HCT116 (cell line): ENCODE results near the gene CRACDL. TPM values are rescaled to one million over a fixed set of nuclear protein-coding genes. Genes with fewer than 3 reads are reported as not detected.

Experiments
- ATAC-seq: fragments of 200-7000 bp; cut with Tn5 transposase; 2 replicates; pipeline ENCODE4 v1.9.1; 2020; ENCODE audit warnings: mild to moderate bottlenecking, moderate library complexity
- BruUV-seq: library from RNA; stranded (reverse); fragments of 400-500 nt; replicated peaks from 2 replicates; lab custom pipeline; 2021; lab: Mats Ljungman, UMichigan
- CTCF ChIA-PET: fragments of 300-600 bp; sonication (Branson Sonifier 250); formaldehyde crosslinking; loops from one replicate; lab custom pipeline; 2021; ENCODE audit warnings: antibody characterized with exemption; lab: Charles Lee
- POLR2A ChIA-PET: fragments of 300-600, 350-600 bp; sonication (Branson Sonifier 250); formaldehyde crosslinking; loops from one replicate; lab custom pipeline; 2021; ENCODE audit warnings: antibody characterized with exemption; lab: Charles Lee
- RAD21 ChIA-PET, 2 experiments: fragments of 300-600 bp; sonication (Branson Sonifier 250); formaldehyde crosslinking; loops; one replicate each; lab custom pipeline; 2023; ENCODE audit warnings: low total read pairs in 2 of 2; ENCODE audit not compliant: uncharacterized antibody in 2 of 2, unreplicated experiment in 2 of 2, low non-redundant PET in 1 of 2; lab: Charles Lee
- DNase-seq: peaks from one replicate; pipeline ENCODE4 v3.0.0-alpha.2; 2010; ENCODE audit warnings: low read depth, low spot score
- H2AFZ ChIP-seq: fragments of 200-600 bp; shearing (Covaris generic), sonication (generic); 2 replicates; pipeline ENCODE4 v1.6.1; 2017; ENCODE audit warnings: low read depth, mixed run types, mixed read lengths, antibody characterized with exemption, low read length; ENCODE audit not compliant: poor library complexity, severe bottlenecking
- H3K27ac ChIP-seq: 2 replicates; pipeline ENCODE4 v1.5.1; 2012; ENCODE audit warnings: low read depth, low read length
- H3K27me3 ChIP-seq: fragments of 200-600 bp; sonication (generic); 2 replicates; pipeline ENCODE4 v1.6.1; 2016; ENCODE audit warnings: mixed run types, low read length, mixed read lengths; ENCODE audit not compliant: insufficient read depth
- H3K36me3 ChIP-seq, 2 experiments: fragments of 200-500 bp in 1 of 2; fragments of 200-600 bp in 1 of 2; sonication (Bioruptor generic) in 1 of 2; sonication (generic) in 1 of 2; 2 replicates each; pipeline versions ENCODE4 v1.5.1 to v1.6.1; 2014 to 2016; ENCODE audit warnings: low read length in 2 of 2, inconsistent platforms in 1 of 2, mixed read lengths in 1 of 2, mixed run types in 1 of 2; ENCODE audit not compliant: insufficient read depth in 2 of 2, control insufficient read depth in 1 of 2
- H3K4me1 ChIP-seq, 2 experiments: fragments of 200-600 bp in 1 of 2; sonication (generic) in 1 of 2; 2 replicates each; pipeline versions ENCODE4 v1.5.1 to v1.6.1; 2012 to 2017; ENCODE audit warnings: low read length in 2 of 2, inconsistent platforms in 1 of 2, mild to moderate bottlenecking in 1 of 2, mixed read lengths in 1 of 2, mixed run types in 1 of 2, moderate library complexity in 1 of 2; ENCODE audit not compliant: insufficient read depth in 2 of 2, control insufficient read depth in 1 of 2
- H3K4me2 ChIP-seq: fragments of 200-600 bp; sonication (generic); 2 replicates; pipeline ENCODE4 v1.6.1; 2017; ENCODE audit warnings: mixed run types, low read length, mixed read lengths
- H3K4me3 ChIP-seq, 2 experiments: fragments of 200-600 bp in 1 of 2; sonication (generic) in 1 of 2; replicated peaks in 1 of 2; 2 replicates each; pipeline ENCODE4 v1.5.1; 2011 to 2016; ENCODE audit warnings: low read length in 2 of 2, control low read depth in 1 of 2, low read depth in 1 of 2, mild to moderate bottlenecking in 1 of 2, mixed read lengths in 1 of 2, mixed run types in 1 of 2
- H3K79me2 ChIP-seq: fragments of 200-600 bp; sonication (generic); 2 replicates; pipeline ENCODE4 v1.6.1; 2017; ENCODE audit warnings: mild to moderate bottlenecking, mixed run types, low read length, moderate library complexity, mixed read lengths; ENCODE audit not compliant: insufficient read depth
- H3K9ac ChIP-seq: fragments of 200-600 bp; sonication (generic); 2 replicates; pipeline ENCODE4 v1.6.1; 2016; ENCODE audit warnings: low read length, mixed read lengths
- H3K9me2 ChIP-seq: fragments of 200-600 bp; sonication (generic), shearing (Covaris generic); 2 replicates; pipeline ENCODE4 v1.6.1; 2017; ENCODE audit warnings: mixed run types, mild to moderate bottlenecking, moderate library complexity; ENCODE audit not compliant: insufficient read depth
- H3K9me3 ChIP-seq, 2 experiments: fragments of 200-500 bp in 1 of 2; fragments of 200-600 bp in 1 of 2; sonication (Bioruptor generic) in 1 of 2; sonication (generic) in 1 of 2; 2 replicates each; pipeline ENCODE4 v1.6.1; 2014 to 2017; ENCODE audit warnings: low read length in 2 of 2, mixed read lengths in 2 of 2, inconsistent platforms in 1 of 2, low read depth in 1 of 2, mild to moderate bottlenecking in 1 of 2, mixed run types in 1 of 2, moderate library complexity in 1 of 2; ENCODE audit not compliant: control insufficient read depth in 1 of 2, insufficient read depth in 1 of 2
- H4K20me1 ChIP-seq: fragments of 200-600 bp; sonication (generic), shearing (Covaris generic); 2 replicates; pipeline ENCODE4 v1.6.1; 2017; ENCODE audit warnings: mixed run types, mild to moderate bottlenecking, moderate library complexity; ENCODE audit not compliant: insufficient read depth
- ELF1 ChIP-seq: IDR thresholded peaks from 2 replicates; pipeline ENCODE4 v1.6.1; 2012; ENCODE audit warnings: low read depth, borderline replicate concordance
- EZH2phosphoT487 ChIP-seq: fragments of 200-600 bp; IDR thresholded peaks from 2 replicates; pipeline ENCODE4 v1.6.1; 2018; ENCODE audit warnings: antibody characterized with exemption, borderline replicate concordance
- JUND ChIP-seq: IDR thresholded peaks from 2 replicates; pipeline ENCODE4 v1.6.1; 2012
- YY1 ChIP-seq: IDR thresholded peaks from 2 replicates; pipeline ENCODE4 v1.6.1; 2011; ENCODE audit warnings: low read length, low read depth, moderate library complexity, mild to moderate bottlenecking; ENCODE audit not compliant: insufficient replicate concordance; ENCODE audit errors: extremely low read depth
- intact Hi-C: fragments of 100-400 bp; cut with micrococcal nuclease; formaldehyde crosslinking; loops from 2 replicates; pipeline ENCODE4 v1.10.0; 2022
- total RNA-seq: library from RNA; stranded (reverse); gene quantifications from one replicate; pipeline ENCODE4 v1.2.1, GENCODE V29; 2021; ENCODE audit not compliant: unreplicated experiment
- TF ChIP-seq, protein P1 (sequence below): IDR thresholded peaks from 2 replicates; pipeline ENCODE4 v1.6.1; 2012; ENCODE audit warnings: low read depth
- TF ChIP-seq, protein P2 (sequence below): IDR thresholded peaks from 2 replicates; pipeline ENCODE4 v1.6.1; 2012

Gene CRACDL
- total RNA-seq, 1 experiment from 2014 or later = 1.1 TPM

DNA sequence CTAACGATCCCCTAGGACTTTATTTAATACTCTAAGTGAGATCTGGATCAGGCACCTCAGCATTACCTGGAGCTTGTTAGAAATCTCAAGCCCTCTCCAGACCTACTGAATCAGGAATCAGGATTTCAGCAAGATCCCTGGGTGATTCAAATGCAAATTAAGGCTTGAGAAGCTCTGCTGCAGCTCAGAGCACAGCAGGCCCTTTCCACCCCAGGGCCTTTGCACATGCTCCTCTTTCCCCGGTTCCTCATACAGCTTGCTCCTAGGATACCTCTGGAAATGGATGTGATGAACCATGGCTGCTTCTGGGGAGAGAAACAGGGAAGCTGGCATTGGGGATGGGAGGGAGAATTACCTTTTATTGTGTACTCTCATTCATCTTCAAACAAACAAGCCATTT lies 164.8 kb downstream of the CRACDL start:
- Histone ChIP-seq H3K36me3 (no peaks in the 10 kb centered on the region), H2AFZ (no peak overlapping the region), H3K9me3 (no peaks in the 10 kb centered on the region), H3K9ac (no peak overlapping the region), H3K79me2 (no peaks in the 10 kb centered on the region), H3K9me2 (no peaks in the 10 kb centered on the region), H3K4me1 (peaks cover 0 to 5% of the 10 kb centered on the region in 2 experiments; a peak in 2 of 4 replicates), H3K4me3 (no peak overlapping the region), H3K4me2 (no peak overlapping the region), H4K20me1 (no peaks in the 10 kb centered on the region), H3K27me3 (no peaks in the 10 kb centered on the region), H3K27ac (no peak overlapping the region)
- ATAC-seq (no peak), DNase-seq (no peak)
- CTCF ChIA-PET = no interaction called here
- no TSS peak for BruUV-seq
- TF ChIP-seq, protein P1, sequence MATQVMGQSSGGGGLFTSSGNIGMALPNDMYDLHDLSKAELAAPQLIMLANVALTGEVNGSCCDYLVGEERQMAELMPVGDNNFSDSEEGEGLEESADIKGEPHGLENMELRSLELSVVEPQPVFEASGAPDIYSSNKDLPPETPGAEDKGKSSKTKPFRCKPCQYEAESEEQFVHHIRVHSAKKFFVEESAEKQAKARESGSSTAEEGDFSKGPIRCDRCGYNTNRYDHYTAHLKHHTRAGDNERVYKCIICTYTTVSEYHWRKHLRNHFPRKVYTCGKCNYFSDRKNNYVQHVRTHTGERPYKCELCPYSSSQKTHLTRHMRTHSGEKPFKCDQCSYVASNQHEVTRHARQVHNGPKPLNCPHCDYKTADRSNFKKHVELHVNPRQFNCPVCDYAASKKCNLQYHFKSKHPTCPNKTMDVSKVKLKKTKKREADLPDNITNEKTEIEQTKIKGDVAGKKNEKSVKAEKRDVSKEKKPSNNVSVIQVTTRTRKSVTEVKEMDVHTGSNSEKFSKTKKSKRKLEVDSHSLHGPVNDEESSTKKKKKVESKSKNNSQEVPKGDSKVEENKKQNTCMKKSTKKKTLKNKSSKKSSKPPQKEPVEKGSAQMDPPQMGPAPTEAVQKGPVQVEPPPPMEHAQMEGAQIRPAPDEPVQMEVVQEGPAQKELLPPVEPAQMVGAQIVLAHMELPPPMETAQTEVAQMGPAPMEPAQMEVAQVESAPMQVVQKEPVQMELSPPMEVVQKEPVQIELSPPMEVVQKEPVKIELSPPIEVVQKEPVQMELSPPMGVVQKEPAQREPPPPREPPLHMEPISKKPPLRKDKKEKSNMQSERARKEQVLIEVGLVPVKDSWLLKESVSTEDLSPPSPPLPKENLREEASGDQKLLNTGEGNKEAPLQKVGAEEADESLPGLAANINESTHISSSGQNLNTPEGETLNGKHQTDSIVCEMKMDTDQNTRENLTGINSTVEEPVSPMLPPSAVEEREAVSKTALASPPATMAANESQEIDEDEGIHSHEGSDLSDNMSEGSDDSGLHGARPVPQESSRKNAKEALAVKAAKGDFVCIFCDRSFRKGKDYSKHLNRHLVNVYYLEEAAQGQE = no peak
- no peak for TF ChIP-seq YY1
- no peak for TF ChIP-seq JUND
- no peak for TF ChIP-seq ELF1
- TF ChIP-seq, protein P2, sequence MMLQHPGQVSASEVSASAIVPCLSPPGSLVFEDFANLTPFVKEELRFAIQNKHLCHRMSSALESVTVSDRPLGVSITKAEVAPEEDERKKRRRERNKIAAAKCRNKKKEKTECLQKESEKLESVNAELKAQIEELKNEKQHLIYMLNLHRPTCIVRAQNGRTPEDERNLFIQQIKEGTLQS = no peak
- no peak for TF ChIP-seq EZH2phosphoT487
- intact Hi-C loops = no loop called here
- POLR2A ChIA-PET = no interaction called here
- RAD21 ChIA-PET = no interaction called here
